22Rv1 (cell line): ENCODE data around the gene GLRA2.

Experiments
- H3K27ac ChIP-seq: fragments of 450-650 bp; 2 replicates; pipeline ENCODE4 v1.5.1; 2017
- ZFX ChIP-seq: fragments of 450-650 bp; IDR thresholded peaks from 2 replicates; pipeline ENCODE4 v1.6.1; 2017; ENCODE audit warnings: antibody characterized with exemption, borderline replicate concordance
- TF ChIP-seq, protein P1 (sequence below): fragments of 450-650 bp; IDR thresholded peaks from 2 replicates; pipeline ENCODE4 v1.5.1; 2017; ENCODE audit warnings: mild to moderate bottlenecking

GLRA2 gene

DNA sequence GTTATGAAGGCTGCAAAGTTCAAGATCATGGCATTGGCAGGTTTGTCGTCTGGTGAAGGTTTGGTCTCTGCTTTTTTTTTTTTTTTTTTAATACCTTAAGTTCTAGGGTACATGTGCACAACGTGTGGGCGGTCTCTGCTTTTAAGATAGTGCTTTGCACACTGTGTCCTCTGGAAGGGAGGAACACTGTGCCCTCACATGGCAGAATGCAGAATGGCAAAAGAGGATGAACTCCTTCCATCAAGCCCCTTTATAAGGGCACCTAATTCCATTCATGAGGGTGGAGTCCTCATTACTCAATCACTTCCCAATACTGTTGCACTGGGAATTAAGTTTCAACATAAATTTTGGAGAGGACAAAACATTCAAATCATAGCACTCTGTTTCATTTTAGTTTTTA lies 101.4 kb downstream of the GLRA2 start:
- no peak overlapping the region for H3K27ac ChIP-seq
- no peak for TF ChIP-seq ZFX
- TF ChIP-seq, protein P1, sequence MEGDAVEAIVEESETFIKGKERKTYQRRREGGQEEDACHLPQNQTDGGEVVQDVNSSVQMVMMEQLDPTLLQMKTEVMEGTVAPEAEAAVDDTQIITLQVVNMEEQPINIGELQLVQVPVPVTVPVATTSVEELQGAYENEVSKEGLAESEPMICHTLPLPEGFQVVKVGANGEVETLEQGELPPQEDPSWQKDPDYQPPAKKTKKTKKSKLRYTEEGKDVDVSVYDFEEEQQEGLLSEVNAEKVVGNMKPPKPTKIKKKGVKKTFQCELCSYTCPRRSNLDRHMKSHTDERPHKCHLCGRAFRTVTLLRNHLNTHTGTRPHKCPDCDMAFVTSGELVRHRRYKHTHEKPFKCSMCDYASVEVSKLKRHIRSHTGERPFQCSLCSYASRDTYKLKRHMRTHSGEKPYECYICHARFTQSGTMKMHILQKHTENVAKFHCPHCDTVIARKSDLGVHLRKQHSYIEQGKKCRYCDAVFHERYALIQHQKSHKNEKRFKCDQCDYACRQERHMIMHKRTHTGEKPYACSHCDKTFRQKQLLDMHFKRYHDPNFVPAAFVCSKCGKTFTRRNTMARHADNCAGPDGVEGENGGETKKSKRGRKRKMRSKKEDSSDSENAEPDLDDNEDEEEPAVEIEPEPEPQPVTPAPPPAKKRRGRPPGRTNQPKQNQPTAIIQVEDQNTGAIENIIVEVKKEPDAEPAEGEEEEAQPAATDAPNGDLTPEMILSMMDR = no peak

DNA sequence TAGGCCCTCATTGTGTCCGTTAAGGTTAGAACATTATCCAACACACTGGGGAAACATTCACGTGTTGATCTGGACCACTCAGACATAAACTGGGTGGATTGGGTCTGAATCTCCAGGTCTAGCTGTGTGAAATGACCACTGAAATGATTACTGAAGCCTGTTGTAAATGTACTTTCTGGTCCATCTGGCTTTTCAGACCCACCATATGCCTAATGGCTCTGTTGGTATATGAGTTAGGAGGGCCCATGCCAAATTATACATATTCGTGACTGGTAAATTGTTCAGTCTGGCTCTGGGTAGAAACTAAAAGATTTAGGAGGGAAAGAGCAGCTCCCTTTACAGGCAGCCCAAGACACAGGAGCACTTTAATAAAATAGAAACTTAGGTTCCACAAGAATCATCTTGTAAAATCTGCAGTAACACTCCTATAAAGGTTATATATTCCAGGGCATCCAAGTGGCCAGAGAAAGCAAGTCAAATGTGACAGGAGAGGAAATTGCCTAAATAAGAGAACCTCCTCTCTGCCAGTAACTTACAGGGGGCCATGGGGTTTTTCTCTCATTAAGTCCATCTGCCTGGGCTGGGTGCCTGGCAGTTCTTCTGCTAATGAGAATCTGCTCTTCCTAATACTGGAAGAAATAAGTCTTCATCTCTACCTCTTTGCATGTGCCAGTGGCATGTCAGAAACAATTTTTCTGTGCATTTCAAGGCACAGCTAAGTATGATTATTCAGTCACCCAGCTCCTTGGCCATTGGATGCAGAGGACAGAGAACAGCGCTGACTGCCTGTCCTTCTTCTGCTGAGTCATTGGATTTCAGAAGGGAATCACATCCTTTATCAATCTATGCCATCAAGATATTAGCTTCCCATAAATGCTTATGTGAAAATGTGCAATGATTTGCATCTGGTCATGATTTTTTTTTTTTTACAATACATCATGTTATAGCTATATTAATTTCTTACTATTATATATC lies 112.6 kb downstream of the GLRA2 start:
- TF ChIP-seq ZFX = no peak
- TF ChIP-seq, protein P1 = no peak
- no peak overlapping the region for H3K27ac ChIP-seq

DNA sequence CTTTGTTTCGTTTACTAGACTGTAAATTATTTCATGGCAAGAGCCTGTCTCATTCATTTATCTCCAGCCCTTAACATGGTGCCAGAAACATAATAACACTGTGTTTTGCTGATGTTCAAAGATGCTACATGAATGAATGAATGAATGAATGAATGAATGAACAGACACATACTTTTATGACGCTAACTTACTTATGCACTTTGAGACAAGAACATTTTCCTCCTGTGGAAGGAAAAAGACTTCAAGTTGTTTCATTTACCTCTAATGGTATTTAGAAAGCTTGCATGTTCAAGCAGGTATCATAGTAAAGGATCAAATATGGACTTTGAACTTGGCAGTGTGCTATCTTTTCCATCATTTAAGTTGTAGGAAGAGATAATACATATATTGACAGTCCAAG lies 131.6 kb downstream of the GLRA2 start:
- peak overlapping the region; percentile 55 for H3K27ac ChIP-seq
- TF ChIP-seq ZFX = no peak
- TF ChIP-seq, protein P1 = no peak

DNA sequence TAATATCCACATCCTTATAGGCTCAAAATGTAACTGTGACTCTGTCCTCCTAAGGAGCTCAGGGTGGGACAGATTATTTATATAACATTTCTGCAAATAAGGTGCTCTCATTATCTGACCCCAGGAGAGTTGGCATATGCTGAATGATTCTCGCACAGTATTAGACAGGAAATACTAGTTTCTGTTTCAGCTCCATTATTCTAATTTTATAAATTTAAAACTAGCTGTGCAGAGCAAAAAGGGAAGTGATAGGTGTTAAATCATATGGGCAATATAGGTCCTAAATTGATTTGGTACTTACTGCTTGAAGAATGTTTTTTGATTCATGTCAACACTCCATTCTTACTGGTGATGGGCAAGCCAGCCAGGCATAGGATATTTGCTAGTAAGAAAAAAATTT lies 141.5 kb downstream of the GLRA2 start:
- H3K27ac ChIP-seq = no peak overlapping the region
- TF ChIP-seq ZFX = no peak
- TF ChIP-seq, protein P1 = no peak

DNA sequence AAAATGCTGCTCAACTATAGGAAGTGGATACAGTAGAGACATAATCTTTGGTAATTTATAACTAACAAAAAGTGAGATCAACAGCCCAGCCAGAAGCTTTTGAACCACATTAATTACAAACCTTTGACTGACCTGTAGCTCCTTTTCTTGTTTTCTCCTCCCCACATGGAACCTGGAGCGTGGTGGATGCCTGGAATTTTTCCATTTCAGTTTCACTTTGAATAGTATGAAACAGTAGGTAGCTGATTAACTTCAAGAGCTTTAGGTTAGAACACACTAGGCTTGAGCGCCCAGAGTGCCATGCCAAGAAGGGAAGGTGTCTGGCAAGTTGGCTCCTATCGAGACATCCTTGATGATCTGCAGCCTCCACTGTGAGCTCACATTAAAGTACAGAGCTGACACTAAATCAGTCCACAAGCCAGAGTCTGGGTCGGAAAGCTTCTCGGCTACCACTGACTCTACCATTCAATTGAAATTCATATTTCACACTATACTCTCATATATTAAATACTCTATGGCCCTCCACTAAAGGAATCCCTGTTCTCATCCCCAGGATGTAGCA lies 143.4 kb downstream of the GLRA2 start:
- H3K27ac ChIP-seq = no peak overlapping the region
- TF ChIP-seq ZFX = no peak

DNA sequence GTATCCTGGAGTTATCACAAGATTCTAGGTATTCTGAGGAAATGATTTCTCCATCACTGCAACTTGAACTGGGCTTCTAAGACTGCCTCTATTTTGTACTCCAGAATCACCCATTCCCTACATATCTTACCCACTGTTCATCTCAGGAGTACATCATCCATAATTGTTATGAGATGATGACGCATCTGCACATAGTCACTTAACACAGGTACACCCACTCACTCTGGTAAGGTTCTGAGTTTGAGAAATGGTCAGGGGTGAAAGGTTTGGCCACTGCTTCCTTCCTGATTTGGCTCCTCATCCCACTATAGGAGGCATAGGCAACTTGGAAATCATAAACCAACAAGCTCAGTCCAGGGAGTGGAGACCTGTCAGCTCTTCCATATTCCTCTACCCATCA lies 143.9 kb downstream of the GLRA2 start:
- TF ChIP-seq ZFX = no peak
- H3K27ac ChIP-seq = no peak overlapping the region

DNA sequence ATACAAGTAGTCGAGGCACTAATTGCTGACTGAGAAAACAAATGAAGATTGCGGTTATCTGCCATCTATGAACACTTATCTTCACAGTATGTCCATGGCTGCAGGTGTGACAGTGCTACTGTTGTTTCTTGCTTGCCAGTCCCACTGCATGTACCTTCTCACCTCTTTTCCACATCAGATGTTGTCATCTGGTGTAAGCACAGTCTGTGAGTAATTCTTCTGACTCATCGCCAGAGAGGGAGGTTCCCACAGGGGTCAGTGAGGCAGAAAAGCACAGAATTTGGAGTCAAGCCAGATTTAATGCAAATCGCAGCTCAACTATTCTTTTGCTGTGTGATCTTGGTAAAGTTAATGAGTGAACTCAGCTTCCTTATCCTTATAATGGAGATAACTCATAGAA lies 144.4 kb downstream of the GLRA2 start:
- no peak overlapping the region for H3K27ac ChIP-seq
- TF ChIP-seq ZFX = no peak
- TF ChIP-seq, protein P1 = no peak

DNA sequence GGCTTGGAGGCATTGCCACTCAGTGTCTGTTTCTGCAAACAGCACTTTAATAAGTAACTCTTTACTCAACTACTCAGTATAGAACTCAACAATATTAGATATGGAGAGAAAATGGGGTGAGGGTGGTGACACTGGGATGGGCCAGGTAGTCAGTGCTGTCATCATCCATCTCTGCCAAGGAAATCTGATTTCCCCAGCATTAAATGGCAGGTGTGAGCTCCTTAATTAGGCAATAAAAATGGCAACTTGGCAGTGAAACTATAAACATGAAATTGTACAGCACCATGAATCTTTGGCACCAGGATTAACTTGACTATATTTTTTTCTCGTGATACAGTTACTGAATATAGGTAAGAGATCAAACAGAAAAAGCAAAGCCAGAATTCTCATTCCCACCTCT lies 146.2 kb downstream of the GLRA2 start:
- no peak overlapping the region for H3K27ac ChIP-seq
- TF ChIP-seq, protein P1 = no peak
- no peak for TF ChIP-seq ZFX
